Liver (tissue), 9 donors: Measurements from ENCODE around the gene BTN2A1. TPM values are rescaled to one million over a fixed set of nuclear protein-coding genes. Genes with fewer than 3 reads are reported as not detected.

Experiments used
- DNase-seq: peaks from one replicate; pipeline ENCODE4 v3.0.0-alpha.2; 2017; ENCODE audit warnings: low spot score
- H3K27ac ChIP-seq, 2 donors: one replicate each; pipeline ENCODE4 v1.7.0; 2013; ENCODE audit warnings: inconsistent platforms in 2 of 2, low read length in 2 of 2, control low read depth in 1 of 2, low read depth in 1 of 2, mild to moderate bottlenecking in 1 of 2
- H3K27me3 ChIP-seq, 4 donors: one replicate each; pipeline versions ENCODE4 v1.6.1 to v1.7.0; 2013; ENCODE audit warnings: low read length in 3 of 4, inconsistent platforms in 1 of 4, mild to moderate bottlenecking in 1 of 4, moderate library complexity in 1 of 4; ENCODE audit not compliant: control insufficient read depth in 4 of 4, insufficient read depth in 4 of 4
- H3K36me3 ChIP-seq, 4 donors: one replicate each; pipeline versions ENCODE4 v1.6.1 to v1.7.0; 2013; ENCODE audit warnings: low read length in 3 of 4, mild to moderate bottlenecking in 3 of 4, low read depth in 1 of 4, moderate library complexity in 1 of 4; ENCODE audit not compliant: control insufficient read depth in 4 of 4, insufficient read depth in 3 of 4
- H3K4me1 ChIP-seq, 4 donors: one replicate each; pipeline versions ENCODE4 v1.6.1 to v1.7.0; 2013; ENCODE audit warnings: low read length in 3 of 4, mild to moderate bottlenecking in 3 of 4, moderate library complexity in 1 of 4; ENCODE audit not compliant: control insufficient read depth in 4 of 4, insufficient read depth in 4 of 4
- H3K4me3 ChIP-seq, 3 donors: one replicate each; pipeline versions ENCODE4 v1.6.1 to v1.7.0; 2013; ENCODE audit warnings: low read length in 3 of 3, control low read depth in 1 of 3, low read depth in 1 of 3, mild to moderate bottlenecking in 1 of 3
- H3K9ac ChIP-seq, 2 donors: one replicate each; pipeline ENCODE4 v1.7.0; 2013; ENCODE audit warnings: low read length in 2 of 2, mild to moderate bottlenecking in 2 of 2, moderate library complexity in 2 of 2, control low read depth in 1 of 2, low read depth in 1 of 2
- H3K9me3 ChIP-seq, 4 donors: one replicate each; pipeline versions ENCODE4 v1.6.1 to v1.7.0; 2013; ENCODE audit warnings: low read length in 3 of 4; ENCODE audit not compliant: control insufficient read depth in 4 of 4
- ATF3 ChIP-seq: IDR thresholded peaks from 2 replicates; pipeline ENCODE4 v1.6.1; 2016; ENCODE audit warnings: antibody characterized with exemption
- CTCF ChIP-seq: fragments of 150-350 bp; IDR thresholded peaks from 2 replicates; pipeline ENCODE4 v1.5.1; 2017; ENCODE audit warnings: improper control_type of control experiment, low read depth, low read length; ENCODE audit not compliant: missing input control
- FOXA1 ChIP-seq: IDR thresholded peaks from 2 replicates; pipeline ENCODE4 v1.6.1; 2016; ENCODE audit warnings: antibody characterized with exemption
- FOXA2 ChIP-seq: IDR thresholded peaks from 2 replicates; pipeline ENCODE4 v1.6.1; 2016; ENCODE audit warnings: antibody characterized with exemption
- GABPA ChIP-seq, 2 donors: IDR thresholded peaks in 1 of 2; conservative IDR thresholded peaks in 1 of 2; 2 replicates each; pipeline ENCODE4 v1.6.1; 2016; ENCODE audit warnings: antibody characterized with exemption in 2 of 2, mild to moderate bottlenecking in 1 of 2, moderate library complexity in 1 of 2
- HNF4A ChIP-seq, 2 donors: conservative IDR thresholded peaks; 2 replicates each; pipeline ENCODE4 v1.6.1; 2016; ENCODE audit warnings: antibody characterized with exemption in 2 of 2, mild to moderate bottlenecking in 2 of 2
- HNF4G ChIP-seq: IDR thresholded peaks from 2 replicates; pipeline ENCODE4 v1.6.1; 2016; ENCODE audit warnings: antibody characterized with exemption
- NR2F2 ChIP-seq: IDR thresholded peaks from 2 replicates; pipeline ENCODE4 v1.6.1; 2016; ENCODE audit warnings: antibody characterized with exemption
- RAD21 ChIP-seq, 2 donors: IDR thresholded peaks; 2 replicates each; pipeline ENCODE4 v1.6.1; 2016; ENCODE audit warnings: antibody characterized with exemption in 2 of 2, mild to moderate bottlenecking in 2 of 2
- RXRA ChIP-seq, 2 donors: IDR thresholded peaks; 2 replicates each; pipeline ENCODE4 v1.6.1; 2017 to 2018; ENCODE audit warnings: antibody characterized with exemption in 2 of 2, mild to moderate bottlenecking in 1 of 2
- SP1 ChIP-seq: IDR thresholded peaks from 2 replicates; pipeline ENCODE4 v1.6.1; 2018; ENCODE audit warnings: antibody characterized with exemption, mild to moderate bottlenecking
- TAF1 ChIP-seq: conservative IDR thresholded peaks from 2 replicates; pipeline ENCODE4 v1.6.1; 2016; ENCODE audit warnings: antibody characterized with exemption, mild to moderate bottlenecking
- YY1 ChIP-seq: IDR thresholded peaks from 2 replicates; pipeline ENCODE4 v1.6.1; 2016; ENCODE audit warnings: antibody characterized with exemption, mild to moderate bottlenecking
- ZBTB33 ChIP-seq: IDR thresholded peaks from 2 replicates; pipeline ENCODE4 v1.6.1; 2016; ENCODE audit warnings: antibody characterized with exemption
- WGBS: extraction: QIAGEN DNeasy Blood & Tissue Kit; methylation state at CpG from one replicate; pipeline ENCODE4 v1.1.7; 2013; 5-methylcytosine and 5-hydroxymethylcytosine counted together
- polyA plus RNA-seq, 2 donors: library from polyadenylated mRNA; stranded (reverse) in 1 of 2; unstranded in 1 of 2; fragments of 200-250 nt in 1 of 2; fragments of >200 nt in 1 of 2; fragmentation: Nextera tagmentation in 1 of 2; extraction: Ambion mirVana in 1 of 2; gene quantifications; one replicate each; pipeline versions ENCODE4 v1.2.1 to v1.2.3, GENCODE V29; 2013 to 2015
- total RNA-seq, 2 donors: library from RNA; depleted of rRNA; stranded (reverse); fragments of >200 nt; gene quantifications; one replicate each; pipeline ENCODE4 v1.2.3, GENCODE V29; 2014
- TF ChIP-seq, protein P1 (sequence below): IDR thresholded peaks from 2 replicates; pipeline ENCODE4 v1.6.1; 2016; ENCODE audit warnings: antibody characterized with exemption, mild to moderate bottlenecking
- TF ChIP-seq, protein P2 (sequence below): IDR thresholded peaks from 2 replicates; pipeline ENCODE4 v1.6.1; 2016; ENCODE audit warnings: antibody characterized with exemption
- donor health status: healthy.
- donor health status: healthy.
- donor health status: healthy.
- donor health status: healthy.
- donor health status: healthy.

The BTN2A1 gene
- total and polyA plus RNA-seq, 4 donors = 2.7 to 5.9 (median 5.2) TPM

GRCh38 chr6:26427451-26427809 is 30.3 kb upstream of the BTN2A1 start:
- no peak for TF ChIP-seq ATF3
- TF ChIP-seq CTCF = no peak
- no peak for TF ChIP-seq HNF4A (conservative IDR thresholded peaks at IDR 0.05)
- TF ChIP-seq, protein P1, sequence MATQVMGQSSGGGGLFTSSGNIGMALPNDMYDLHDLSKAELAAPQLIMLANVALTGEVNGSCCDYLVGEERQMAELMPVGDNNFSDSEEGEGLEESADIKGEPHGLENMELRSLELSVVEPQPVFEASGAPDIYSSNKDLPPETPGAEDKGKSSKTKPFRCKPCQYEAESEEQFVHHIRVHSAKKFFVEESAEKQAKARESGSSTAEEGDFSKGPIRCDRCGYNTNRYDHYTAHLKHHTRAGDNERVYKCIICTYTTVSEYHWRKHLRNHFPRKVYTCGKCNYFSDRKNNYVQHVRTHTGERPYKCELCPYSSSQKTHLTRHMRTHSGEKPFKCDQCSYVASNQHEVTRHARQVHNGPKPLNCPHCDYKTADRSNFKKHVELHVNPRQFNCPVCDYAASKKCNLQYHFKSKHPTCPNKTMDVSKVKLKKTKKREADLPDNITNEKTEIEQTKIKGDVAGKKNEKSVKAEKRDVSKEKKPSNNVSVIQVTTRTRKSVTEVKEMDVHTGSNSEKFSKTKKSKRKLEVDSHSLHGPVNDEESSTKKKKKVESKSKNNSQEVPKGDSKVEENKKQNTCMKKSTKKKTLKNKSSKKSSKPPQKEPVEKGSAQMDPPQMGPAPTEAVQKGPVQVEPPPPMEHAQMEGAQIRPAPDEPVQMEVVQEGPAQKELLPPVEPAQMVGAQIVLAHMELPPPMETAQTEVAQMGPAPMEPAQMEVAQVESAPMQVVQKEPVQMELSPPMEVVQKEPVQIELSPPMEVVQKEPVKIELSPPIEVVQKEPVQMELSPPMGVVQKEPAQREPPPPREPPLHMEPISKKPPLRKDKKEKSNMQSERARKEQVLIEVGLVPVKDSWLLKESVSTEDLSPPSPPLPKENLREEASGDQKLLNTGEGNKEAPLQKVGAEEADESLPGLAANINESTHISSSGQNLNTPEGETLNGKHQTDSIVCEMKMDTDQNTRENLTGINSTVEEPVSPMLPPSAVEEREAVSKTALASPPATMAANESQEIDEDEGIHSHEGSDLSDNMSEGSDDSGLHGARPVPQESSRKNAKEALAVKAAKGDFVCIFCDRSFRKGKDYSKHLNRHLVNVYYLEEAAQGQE = no peak
- TF ChIP-seq YY1 = no peak
- TF ChIP-seq, protein P2, sequence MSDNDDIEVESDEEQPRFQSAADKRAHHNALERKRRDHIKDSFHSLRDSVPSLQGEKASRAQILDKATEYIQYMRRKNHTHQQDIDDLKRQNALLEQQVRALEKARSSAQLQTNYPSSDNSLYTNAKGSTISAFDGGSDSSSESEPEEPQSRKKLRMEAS = no peak
- TF ChIP-seq GABPA (IDR thresholded peaks at IDR 0.05 in 1 of 2, conservative IDR thresholded peaks at IDR 0.05 in 1 of 2) = no peak
- TF ChIP-seq HNF4G = no peak
- TF ChIP-seq TAF1 = no peak
- TF ChIP-seq RAD21 (IDR thresholded peaks at IDR 0.05) = no peak
- TF ChIP-seq NR2F2 = no peak
- no peak for TF ChIP-seq FOXA1
- Histone ChIP-seq H3K9me3 (no peaks in the 10 kb centered on the region), H3K4me1 (no peaks in the 10 kb centered on the region), H3K9ac (no peak overlapping the region), H3K27ac (no peak overlapping the region), H3K27me3 (no peaks in the 10 kb centered on the region), H3K4me3 (no peak overlapping the region), H3K36me3 (no peaks in the 10 kb centered on the region)
- DNase-seq = no peak
- 93% methylated on average over 3 of the region's 3 CpGs for WGBS

DNA sequence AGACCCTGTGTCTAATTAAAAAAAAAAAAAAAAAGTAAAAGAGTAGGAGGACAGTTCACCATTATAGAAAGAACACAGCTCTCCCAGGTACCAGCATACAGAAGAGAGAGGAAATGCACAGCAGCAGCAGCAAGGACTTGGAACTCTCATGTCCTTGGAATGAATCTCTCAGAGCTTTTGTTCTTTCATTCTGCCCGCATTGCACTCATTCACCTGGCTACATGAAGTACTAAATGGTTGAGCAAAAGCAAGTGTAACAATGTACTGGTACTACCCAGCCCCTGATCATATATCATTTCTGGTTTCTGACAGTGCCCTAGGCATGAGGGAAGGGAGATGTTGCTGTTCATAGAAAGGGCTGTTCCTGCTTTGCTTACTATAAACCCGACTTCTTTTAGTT is 29.5 kb upstream of the BTN2A1 start:
- H3K27me3 ChIP-seq = no peaks in the 10 kb centered on the region
- WGBS = 95% methylated on average over 2 of the region's 2 CpGs
- DNase-seq = no peak
- peaks cover 0 to 3% (median 0%) of the 10 kb centered on the region in 4 donors for H3K4me1 ChIP-seq
- H3K4me3 ChIP-seq = no peak overlapping the region
- TF ChIP-seq FOXA2 (no peak), NR2F2 (no peak), HNF4A (conservative IDR thresholded peaks at IDR 0.05) (no peak), ZBTB33 (no peak), TAF1 (no peak), RXRA (IDR thresholded peaks at IDR 0.05) (no peak), HNF4G (no peak), FOXA1 (no peak), CTCF (no peak), SP1 (no peak), ATF3 (no peak), GABPA (IDR thresholded peaks at IDR 0.05 in 1 of 2, conservative IDR thresholded peaks at IDR 0.05 in 1 of 2) (no peak)
- TF ChIP-seq, protein P2 = no peak
- no peaks in the 10 kb centered on the region for H3K9me3 ChIP-seq
- H3K9ac ChIP-seq = no peak overlapping the region
- H3K36me3 ChIP-seq = no peaks in the 10 kb centered on the region
- H3K27ac ChIP-seq = no peak overlapping the region
